ENCODE results near the gene ZNF618.

Gene ZNF618

DNA sequence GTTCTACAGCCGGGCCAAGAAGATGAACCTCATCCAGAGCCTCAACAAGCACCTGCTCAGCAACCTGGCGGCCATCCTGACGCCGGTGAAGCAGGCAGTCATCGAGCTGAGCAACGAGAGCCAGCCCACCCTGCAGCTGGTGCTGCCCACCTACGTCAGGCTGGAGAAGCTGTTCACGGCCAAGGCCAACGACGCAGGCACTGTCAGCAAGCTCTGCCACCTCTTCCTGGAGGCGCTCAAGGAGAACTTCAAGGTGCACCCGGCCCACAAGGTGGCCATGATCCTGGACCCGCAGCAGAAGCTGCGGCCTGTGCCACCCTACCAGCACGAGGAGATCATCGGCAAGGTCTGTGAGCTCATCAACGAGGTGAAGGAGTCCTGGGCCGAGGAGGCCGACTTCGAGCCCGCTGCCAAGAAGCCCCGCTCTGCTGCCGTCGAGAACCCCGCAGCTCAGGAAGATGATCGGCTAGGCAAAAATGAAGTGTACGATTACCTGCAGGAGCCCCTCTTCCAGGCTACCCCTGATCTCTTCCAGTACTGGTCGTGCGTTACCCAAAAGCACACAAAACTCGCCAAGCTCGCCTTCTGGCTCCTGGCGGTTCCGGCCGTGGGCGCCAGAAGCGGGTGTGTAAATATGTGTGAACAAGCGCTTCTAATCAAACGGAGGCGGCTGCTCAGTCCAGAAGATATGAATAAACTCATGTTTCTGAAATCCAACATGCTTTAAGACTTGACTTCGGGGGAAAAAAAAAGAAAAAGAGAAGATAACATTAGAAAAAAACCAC, 173.5 kb downstream of the ZNF618 start:
- DNase-seq, result no peak

DNA sequence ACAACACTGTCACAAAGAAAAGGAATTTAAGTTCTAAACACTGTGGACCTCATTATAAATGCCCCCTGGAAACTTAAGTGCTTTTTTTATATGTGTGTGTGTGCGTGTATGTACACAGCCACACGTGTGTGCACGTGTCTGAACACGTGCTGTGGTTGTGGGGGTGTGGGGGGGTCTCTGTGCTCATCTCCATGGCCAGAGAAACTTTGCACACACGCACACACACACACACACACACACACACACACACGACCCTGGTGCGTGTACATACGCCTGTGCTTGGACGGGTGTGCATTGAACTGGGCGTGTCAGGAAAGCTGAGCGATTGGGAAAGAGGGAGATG, 174.1 kb downstream of the ZNF618 start:
- no peak for DNase-seq

DNA sequence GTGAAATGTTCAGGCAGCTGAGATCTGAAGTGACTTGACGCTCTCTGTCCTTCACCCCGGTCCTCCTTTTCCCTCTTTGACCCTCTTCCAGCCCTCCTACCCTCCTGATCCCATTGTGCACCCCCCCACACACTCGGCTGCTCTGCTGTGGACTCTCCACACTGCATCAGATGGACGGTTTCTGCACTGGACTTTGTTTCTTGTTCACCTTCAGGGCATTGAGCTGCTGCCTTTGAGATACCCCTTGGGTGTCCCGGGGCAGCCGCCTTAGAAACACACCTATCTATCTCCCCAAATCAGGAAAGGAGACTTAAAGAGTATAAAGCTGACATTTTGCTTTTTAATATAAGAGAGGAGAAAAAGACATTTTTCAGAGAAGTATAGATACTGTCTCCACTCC, 174.5 kb downstream of the ZNF618 start:
- no peak for DNase-seq

DNA sequence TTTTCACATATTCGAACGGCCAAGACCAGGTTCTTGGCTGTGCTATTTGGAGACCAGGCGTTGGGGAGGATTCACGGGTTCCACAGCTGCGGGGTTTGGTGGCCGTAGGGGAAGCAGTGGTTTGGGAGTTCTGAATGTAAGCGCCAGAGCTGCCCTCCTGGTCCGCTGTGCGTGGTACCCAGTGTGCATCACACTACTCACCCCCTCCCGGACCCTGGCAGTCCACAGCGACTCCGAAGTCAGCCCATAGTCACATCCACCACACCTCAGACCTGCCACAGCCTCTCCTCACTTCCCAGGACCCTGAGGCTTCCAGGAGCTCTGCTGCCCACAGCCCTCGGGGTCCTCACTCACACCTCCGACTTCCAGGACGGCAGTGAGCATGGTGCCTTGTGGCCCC, 175.2 kb downstream of the ZNF618 start:
- no peak for DNase-seq

DNA sequence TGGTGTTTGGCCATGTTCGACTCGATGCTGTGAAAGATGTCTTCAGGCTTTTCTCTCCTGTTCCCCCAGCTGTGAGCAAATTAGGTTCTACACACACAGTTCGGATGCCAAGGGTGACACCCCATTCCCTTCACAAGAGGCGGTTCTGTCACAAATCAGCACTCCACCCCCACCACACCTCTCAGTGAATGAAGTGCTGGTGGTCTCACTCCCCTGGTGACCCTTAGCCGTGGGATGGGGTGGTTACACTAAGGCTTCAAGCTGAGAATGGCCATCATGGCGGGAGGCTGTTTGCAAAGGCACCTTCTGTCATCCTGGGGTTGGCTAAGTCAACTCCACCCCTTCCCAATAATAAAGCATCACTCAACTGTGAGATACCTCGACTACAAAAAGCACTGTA, 175.6 kb downstream of the ZNF618 start:
- no peak for DNase-seq

DNA sequence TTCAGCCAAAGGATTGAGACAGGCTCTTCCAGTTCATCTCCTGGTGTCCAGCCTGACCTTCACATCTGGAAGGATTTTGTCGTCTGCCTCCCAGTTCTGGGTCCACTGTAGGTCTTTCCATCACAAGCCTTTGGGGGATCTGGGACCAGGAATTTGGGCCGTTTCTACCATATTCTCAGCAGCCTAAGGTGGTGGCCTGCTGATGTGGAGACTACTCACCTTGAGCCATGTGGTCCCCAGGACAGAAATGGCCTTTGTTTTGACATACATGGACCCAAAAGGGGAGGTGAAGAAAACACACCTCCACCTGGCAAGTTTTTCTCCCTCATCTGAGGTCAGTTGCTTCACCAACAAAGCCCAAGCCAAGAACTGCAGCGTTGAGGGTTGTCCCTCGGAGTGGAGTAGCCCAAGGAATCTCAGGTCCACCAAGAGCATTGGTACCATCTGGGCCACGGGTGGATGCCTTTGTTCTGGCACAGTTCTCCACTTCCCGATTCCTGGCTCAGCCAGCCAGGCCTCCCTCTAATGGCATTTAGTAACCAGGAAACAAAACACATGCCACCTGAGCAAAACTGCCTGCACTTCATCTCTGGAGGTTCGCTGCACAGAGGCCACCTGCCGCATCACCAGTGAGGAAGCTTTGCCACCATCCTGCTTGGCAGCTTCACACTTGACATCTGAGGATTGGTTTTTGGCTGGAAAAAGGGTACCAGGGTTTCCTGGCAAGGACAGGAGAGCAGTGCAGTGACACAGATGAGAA, 177.3 kb downstream of the ZNF618 start:
- no peak for DNase-seq

DNA sequence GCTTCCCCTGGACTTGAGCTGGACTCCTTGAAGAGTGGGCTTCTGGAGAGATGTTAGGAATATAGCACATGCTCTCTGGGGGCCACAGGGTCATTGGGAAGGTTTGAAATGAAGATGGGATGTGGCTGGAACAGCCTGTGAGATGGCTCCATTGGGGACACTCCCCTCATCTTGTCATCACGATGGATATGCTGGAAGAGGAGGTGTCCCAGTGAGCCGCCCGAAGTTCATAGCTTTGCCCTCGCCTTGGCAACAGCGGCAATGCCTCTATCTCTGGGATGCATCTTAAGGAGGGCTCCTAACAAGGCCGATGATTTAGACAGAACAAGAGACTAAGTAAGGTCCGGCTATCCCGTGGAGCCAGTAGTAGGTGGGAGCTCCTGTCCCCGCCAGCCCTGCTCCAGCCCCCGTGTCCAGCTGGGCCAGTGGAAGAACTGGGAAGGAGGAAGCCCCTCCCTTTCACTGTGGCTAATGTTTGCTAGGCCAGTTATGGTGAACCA, 178.1 kb downstream of the ZNF618 start:
- DNase-seq, result no peak

DNA sequence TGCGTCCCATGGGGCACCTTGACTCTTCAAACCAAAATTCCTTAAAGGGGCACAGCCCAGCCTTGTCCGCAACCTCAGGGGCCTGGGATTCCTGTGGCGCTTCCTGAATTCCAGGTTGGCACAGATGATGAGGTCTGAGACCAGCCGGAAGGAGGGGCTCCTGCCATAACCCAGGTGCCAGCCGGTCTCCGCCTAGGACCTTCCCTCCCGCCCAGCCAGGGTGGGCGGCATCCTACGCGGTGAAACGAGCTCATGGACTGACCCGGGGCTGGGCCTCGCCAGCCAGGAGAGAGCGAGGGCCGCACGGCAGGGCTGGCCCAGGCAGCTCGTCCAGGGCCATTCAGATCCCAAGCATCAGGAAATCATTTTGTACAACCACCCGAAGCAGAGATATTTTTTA, 179.0 kb downstream of the ZNF618 start:
- no peak for DNase-seq

DNA sequence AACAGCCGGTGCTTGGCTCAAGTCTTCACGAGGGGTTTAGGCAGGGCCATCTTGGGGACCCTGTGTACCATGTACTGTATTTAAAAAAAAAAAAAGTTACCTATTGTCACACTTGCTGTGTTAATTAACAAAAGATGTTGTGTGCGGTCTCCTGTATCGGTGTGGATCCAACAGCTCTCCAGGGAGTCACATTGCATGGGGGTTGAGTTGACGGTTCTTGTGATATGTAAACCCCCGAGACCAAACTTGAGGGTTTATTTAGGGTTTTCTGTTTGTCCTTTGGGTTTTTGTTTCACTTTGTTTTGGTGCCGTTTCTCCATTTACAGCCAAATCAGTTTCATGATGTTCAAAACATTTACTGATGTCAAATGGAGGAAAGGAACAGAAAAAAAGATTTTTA, 179.8 kb downstream of the ZNF618 start:
- no peak for DNase-seq

DNA sequence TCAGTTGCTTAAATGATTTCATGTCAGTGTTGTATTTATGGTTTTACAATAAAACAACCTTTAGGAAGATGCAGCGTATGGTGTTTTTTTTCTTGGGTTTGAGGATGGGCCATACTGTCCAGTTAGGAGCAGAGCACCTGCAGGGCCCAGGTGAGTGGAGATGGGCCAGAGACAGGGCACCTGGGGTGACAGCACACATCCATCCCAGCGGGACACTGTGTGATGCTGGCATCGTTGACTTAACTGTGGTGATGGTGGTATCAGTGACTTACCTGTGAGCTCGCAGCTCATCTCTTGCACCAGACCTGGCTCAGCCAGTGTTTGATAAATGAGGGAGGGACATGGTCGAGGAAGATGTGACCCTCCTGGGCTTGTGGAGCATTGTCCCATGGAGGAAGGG, 180.4 kb downstream of the ZNF618 start:
- no peak for DNase-seq

DNA sequence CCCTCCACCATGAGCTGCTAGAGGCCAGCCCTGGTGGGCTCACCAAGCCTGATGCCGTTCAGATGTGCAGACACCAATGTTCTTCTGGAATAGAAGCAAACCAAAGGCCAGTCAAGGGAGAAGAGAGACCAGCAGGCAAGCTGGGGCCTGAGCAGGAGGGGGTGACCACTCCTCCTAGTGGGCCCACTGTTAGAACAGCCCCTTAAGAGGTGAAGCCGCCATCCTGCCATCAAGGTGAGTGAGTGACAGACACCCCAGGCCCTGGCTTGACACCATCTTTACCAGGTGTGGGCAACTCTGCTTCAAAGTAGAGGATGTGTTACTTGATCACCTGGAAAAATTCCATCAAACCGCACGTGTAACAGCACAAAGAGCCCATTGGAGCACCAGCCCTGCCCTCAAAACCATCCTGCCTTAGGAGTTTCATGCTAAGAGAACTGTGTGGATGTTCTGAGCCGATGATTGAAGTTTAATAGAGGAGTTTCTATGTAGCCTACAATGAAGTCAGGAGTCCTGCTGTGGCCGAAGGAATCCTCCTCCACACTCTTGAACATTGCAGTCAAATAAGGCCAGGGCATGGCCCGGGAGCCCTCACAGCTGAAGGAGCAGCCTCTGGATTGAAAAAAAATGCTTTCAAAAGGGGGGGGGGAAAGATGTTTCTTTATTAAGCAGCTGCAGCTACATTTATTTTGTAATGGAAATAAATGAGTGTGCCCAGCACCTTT, 181.2 kb downstream of the ZNF618 start:
- no peak for DNase-seq

DNA sequence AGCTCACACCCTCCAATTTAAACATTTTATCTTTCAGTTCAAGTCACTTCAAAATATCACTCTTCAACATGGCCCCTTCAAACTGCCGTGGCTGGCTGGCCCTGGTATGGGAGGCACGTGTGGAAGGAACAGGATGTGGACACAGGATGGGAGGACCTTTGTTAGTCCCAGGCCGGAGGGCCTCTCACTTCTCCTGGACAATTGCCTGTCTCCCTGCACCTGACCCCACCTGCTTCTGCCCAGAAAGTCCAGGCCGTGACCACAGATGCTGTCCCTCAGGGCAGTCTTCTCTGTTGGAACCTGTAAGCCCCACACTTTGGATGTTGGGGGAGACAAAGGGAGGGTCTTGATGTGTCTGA, 182.6 kb downstream of the ZNF618 start:
- no peak for DNase-seq

DNA sequence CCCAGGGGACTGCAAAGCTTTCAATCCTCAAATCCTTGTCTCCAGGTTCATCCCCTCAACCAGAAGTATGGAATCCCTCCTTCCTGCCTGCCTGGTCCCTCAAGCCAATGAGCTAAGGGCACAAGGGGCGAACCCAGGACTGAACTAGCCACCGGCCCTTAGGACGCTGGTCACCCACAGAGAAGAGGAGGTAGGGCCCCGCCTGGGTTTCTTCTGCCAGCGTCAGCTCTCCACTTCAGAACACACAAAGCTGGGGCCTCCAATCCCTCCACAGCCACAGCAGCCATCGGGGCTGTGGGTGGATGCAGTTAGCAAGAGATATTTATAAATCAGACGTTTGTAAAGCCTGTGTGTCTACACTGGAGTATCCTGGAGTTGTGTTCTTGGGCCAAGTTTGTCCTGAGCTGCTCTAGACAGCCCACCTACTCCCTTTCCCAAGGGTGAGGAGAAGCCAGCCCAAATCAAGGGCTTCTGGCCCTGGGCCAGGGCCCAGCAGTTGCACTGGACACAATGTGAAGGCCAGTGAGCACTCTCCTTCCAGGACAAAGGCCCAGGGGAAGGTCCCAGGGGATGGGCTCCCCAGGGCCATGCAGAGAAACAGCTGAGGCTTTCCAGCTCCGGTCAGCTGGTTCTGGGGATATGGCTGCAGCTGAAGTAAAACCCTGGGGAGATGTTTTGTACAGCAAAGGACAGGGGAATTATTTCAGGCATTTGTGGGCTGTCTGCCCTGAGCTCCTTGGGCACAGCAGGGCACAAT, 183.1 kb downstream of the ZNF618 start:
- DNase-seq, result no peak

DNA sequence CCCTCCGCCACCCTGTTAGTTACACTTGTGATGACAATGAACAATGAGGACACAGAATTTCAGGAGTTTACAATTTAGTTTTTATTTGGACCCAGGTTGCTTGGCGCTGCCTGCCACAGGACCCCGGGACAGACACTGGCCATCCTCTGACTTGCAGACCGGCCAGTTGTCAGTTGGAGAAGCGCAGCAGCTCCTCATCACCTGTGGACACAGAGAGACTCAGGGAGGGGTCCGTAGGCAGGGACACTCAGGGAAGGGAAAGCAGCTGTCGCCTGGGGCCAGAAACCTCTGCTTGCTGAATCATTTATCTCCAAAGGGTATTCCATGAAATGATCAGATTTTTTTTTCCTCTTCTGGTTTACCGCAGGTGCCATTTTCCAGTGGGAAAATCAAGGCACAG, 184.0 kb downstream of the ZNF618 start:
- DNase-seq, result no peak

DNA sequence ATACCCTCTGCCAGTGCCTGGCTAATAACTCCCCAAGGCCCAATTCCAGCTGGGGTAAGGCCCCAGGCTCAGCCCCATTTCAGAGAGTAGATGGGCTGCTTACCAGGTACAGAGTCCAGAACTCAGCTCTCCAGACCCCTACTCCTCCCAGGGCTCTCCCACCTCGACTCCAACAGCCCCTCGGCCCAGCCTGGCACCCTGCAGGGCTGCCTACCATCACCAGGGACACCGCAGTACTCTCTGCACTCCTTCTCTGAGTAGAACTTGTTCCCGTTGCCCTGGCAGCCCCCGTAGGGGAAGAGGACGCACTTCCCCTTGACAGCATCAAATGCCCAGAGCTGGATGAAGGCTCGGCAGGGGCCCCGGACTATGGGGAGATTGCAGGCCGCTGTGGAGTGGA, 184.6 kb downstream of the ZNF618 start:
- no peak for DNase-seq

DNA sequence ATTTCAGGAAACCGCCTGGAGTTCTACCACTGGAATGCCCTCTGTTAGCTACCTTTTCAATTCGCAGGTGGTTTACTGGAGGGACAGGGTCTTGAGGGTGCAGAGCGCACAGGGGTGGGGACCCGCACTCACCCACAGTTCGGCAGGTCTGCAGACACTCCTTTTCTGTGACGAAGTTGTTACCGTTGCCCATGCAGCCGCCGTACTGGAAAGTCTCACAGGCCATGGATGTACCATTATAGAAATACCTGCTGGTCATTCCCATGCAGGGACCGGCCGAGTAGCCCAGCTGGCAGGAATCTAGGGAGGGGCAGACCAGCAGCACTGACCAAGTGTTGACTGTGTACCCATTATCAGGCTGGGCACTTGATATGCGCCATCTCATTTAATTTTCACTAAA, 185.2 kb downstream of the ZNF618 start:
- DNase-seq, result no peak

DNA sequence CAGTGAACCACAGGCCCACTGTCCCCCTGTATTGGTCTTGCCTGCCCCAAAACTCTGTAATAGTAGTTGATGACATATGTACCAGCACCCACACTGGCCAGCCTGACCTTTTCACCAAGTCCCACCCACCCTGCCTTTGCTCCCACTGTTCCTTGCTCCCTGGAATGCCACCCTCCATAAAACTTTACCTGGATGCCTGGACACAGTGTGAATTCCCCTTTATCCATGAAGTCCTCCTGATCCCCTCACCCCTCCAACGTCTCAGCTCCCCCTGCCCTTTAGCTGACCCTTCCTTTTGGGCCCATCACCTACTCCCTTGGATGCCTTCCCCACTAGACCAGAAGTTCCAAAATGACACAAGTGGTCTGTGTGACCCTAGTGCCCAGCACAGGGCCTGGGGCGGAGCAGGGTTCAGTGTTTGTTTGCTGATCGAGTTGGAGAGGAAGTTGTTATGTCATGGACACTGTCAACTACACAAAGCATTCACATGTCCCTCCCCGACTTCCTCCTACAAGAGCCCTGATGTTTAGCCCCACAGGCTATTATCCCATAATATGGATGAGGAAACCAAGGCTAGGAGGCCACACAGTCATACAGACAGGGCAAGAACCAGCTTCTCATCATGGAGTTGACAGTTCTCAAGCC, 185.8 kb downstream of the ZNF618 start:
- DNase-seq, result no peak

DNA sequence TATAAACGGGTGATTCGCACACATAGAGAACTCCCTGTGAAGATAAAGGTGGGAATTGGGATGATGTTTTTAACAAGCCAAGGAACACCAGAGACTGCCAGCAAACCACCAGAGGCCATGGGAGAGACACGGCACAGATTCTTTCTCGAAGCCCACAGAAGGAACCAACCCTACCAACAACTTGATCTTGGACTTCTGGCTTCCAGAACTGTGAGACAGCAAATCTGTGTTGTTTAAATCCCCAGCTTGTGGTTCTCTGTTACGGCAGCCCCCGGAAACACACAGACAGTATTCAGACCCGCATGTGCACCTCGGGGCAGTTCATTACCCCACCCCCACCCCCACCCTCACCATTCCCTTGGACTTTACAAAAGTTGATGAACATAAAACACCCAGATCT, 189.2 kb downstream of the ZNF618 start:
- DNase-seq, result no peak

DNA sequence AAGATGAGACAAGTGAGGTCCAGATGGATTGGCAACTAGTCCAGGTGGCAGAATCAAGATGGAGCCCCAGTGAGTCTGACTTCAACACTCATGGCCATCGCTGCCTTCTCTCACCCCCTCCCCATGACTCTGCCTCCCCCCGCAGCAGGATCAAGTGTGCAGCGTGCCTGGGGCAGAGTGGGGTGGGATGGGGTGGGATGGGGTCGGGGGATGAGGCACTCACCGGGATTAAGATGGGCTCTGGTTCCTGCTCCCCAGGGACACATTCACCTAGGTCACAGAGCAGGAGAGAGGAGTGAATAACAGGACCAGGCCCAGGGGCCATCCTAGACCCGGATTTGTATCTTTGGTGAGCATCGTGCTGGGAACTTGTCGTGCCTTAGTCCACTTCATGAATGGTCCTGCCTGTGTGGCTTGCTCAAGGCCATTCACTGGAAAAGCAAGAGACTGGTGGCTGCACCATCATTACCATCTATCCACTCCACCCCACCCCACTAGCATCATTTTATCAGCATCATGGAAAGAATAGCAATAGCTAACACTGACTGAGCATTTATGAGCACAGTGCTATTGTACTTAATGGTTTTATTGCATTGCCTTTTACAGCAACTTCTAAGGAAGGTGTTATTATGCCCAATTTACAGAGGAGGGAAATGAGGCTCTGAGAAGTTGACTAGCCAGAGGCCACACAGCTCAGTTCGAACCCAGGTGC, 193.5 kb downstream of the ZNF618 start:
- DNase-seq, result no peak

DNA sequence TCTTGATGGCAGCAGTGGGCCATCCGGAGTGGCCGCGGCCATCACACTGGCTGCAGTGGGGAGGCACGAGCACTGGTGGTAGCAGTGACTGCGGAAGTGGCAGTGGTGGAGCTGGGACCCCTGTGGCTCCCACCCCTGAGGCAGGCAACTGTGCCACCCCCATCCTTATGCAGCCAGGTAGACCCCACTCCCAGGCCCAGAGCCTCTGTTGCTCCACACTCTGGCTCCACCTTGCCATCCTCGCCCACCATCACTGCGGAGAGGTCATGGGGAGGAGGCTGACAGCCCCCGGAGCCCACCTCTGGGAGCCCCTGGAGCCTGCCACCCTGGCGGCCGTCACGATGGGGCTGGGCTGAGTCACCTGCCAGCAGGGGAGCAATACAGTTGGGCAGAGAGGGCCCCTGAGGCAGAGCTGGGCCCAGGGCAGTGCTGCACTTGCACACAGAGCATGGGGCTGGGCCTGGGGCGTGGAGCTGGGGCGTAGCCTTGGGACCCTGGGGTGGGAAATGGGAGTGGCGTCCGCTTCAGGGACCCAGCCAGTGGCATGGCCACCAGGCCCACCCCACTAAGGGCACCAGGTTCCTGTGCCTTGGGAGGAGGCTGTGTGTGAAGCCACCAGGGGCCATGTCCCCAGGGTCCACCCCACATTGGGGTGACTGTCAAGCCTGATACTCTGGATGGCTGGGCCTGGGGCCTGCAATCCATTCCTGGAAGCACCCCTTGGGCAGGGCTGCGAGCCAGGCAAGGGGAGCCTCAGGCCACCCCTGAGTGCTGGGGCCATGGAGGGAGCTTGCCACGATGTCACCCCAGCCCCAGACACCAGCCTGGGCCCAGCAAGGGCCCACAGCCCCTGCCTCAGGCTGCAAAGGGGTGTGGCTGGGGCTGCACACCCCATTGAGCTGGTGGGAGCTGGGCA, 194.3 kb downstream of the ZNF618 start:
- DNase-seq, result no peak

All from CD4-positive, alpha-beta T cell treated with Interleukin-6 for 4 hours (primary cell).